NCI-H460 (cell line): ENCODE measurements around the gene SPEF2. TPM values are rescaled to one million over a fixed set of nuclear protein-coding genes. Genes with fewer than 3 reads are reported as not detected.

ENCODE experiments used
- DNase-seq: peaks from one replicate; pipeline ENCODE4 v3.0.0-alpha.2; 2016; ENCODE audit warnings: low read depth; ENCODE audit errors: extremely low read depth
- total RNA-seq: library from RNA; depleted of rRNA; stranded (reverse); fragments of >200 nt; shearing (Covaris generic); gene quantifications from 2 replicates; pipeline ENCODE4 v1.2.3, GENCODE V29; 2014

SPEF2 gene
- total RNA-seq, 1 experiment from 2014 or later, result 2.9 TPM

- DNase-seq, result no peak
Observed at GRCh38 chr5:35709688-35710087, 92.0 kb downstream of the SPEF2 start.

- DNase-seq, result no peak
Observed at GRCh38 chr5:35717718-35718117, 100.1 kb downstream of the SPEF2 start.

GRCh38 chr5:35735718-35736117, 118.1 kb downstream of the SPEF2 start:
- no peak for DNase-seq

- DNase-seq, result no peak
Observed at GRCh38 chr5:35736280-35736679, 118.6 kb downstream of the SPEF2 start.

GRCh38 chr5:35741126-35741716, 123.6 kb downstream of the SPEF2 start:
- DNase-seq, result no peak

- no peak for DNase-seq
Observed at GRCh38 chr5:35741971-35742370, 124.3 kb downstream of the SPEF2 start.

- no peak for DNase-seq
Observed at GRCh38 chr5:35743644-35744043, 126.0 kb downstream of the SPEF2 start.

GRCh38 chr5:35745193-35745592, 127.5 kb downstream of the SPEF2 start:
- no peak for DNase-seq

- DNase-seq, result no peak
Observed at GRCh38 chr5:35745660-35746059, 128.0 kb downstream of the SPEF2 start.

- no peak for DNase-seq
Observed at GRCh38 chr5:35752012-35752411, 134.3 kb downstream of the SPEF2 start.

GRCh38 chr5:35753500-35753899, 135.8 kb downstream of the SPEF2 start:
- no peak for DNase-seq

GRCh38 chr5:35754481-35754880, 136.8 kb downstream of the SPEF2 start:
- no peak for DNase-seq

GRCh38 chr5:35755966-35756365, 138.3 kb downstream of the SPEF2 start:
- DNase-seq, result no peak

- DNase-seq, result no peak
Observed at GRCh38 chr5:35758151-35758724, 140.6 kb downstream of the SPEF2 start.

GRCh38 chr5:35761541-35761940, 143.9 kb downstream of the SPEF2 start:
- no peak for DNase-seq

GRCh38 chr5:35762368-35762767, 144.7 kb downstream of the SPEF2 start:
- no peak for DNase-seq

- no peak for DNase-seq
Observed at GRCh38 chr5:35765921-35766320, 148.3 kb downstream of the SPEF2 start.

GRCh38 chr5:35771300-35771699, 153.6 kb downstream of the SPEF2 start:
- no peak for DNase-seq

GRCh38 chr5:35771839-35772238, 154.2 kb downstream of the SPEF2 start:
- no peak for DNase-seq

- DNase-seq, result no peak
Observed at GRCh38 chr5:35773967-35774366, 156.3 kb downstream of the SPEF2 start.

GRCh38 chr5:35776757-35777156, 159.1 kb downstream of the SPEF2 start:
- no peak for DNase-seq

- DNase-seq, result peak; percentile 53
Observed at GRCh38 chr5:35777358-35778087, 159.9 kb downstream of the SPEF2 start.
